Nephron progenitor cell (in vitro differentiated cells): Measurements from ENCODE around the gene GMIP.

Source experiments
- DNase-seq: peaks from one replicate; pipeline ENCODE4 v3.0.0; 2021
- H3K27ac Mint-ChIP-seq: 2 replicates; pipeline ENCODE4 v1.8.0; 2021; ENCODE audit warnings: mild to moderate bottlenecking, moderate library complexity, mixed read lengths
- H3K27me3 Mint-ChIP-seq: 2 replicates; pipeline ENCODE4 v1.8.0; 2021; ENCODE audit warnings: mild to moderate bottlenecking, low read depth, mixed read lengths; ENCODE audit not compliant: poor library complexity
- H3K36me3 Mint-ChIP-seq: 2 replicates; pipeline ENCODE4 v1.8.0; 2021; ENCODE audit warnings: low read depth, mixed read lengths
- H3K4me1 Mint-ChIP-seq: 2 replicates; pipeline ENCODE4 v1.8.0; 2021; ENCODE audit warnings: mixed read lengths
- H3K4me3 Mint-ChIP-seq: 2 replicates; pipeline ENCODE4 v1.8.0; 2021; ENCODE audit warnings: mild to moderate bottlenecking, moderate library complexity, mixed read lengths
- H3K9me3 Mint-ChIP-seq: 2 replicates; pipeline ENCODE4 v1.8.0; 2021; ENCODE audit warnings: mild to moderate bottlenecking, moderate library complexity, mixed read lengths
- CTCF ChIP-seq: fragments of 200-600 bp; sonication (generic); IDR thresholded peaks from 2 replicates; pipeline ENCODE4 v1.5.0; 2021; ENCODE audit warnings: antibody characterized with exemption

The GMIP gene

GRCh38 chr19:19623383-19623782, 20.1 kb downstream of the GMIP start:
- Mint-ChIP-seq H3K4me3 (no peak overlapping the region), H3K9me3 (no peaks in the 10 kb centered on the region), H3K27me3 (peaks cover 3% of the 10 kb centered on the region), H3K36me3 (peaks cover 24% of the 10 kb centered on the region), H3K27ac (peak overlapping the region; percentile 25), H3K4me1 (peaks cover 62% of the 10 kb centered on the region)
- DNase-seq = no peak
- no peak for TF ChIP-seq CTCF

- Mint-ChIP-seq H3K27ac (no peak overlapping the region), H3K4me3 (peak overlapping the region; percentile 15), H3K4me1 (peaks cover 65% of the 10 kb centered on the region), H3K9me3 (no peaks in the 10 kb centered on the region), H3K36me3 (peaks cover 18% of the 10 kb centered on the region), H3K27me3 (peaks cover 4% of the 10 kb centered on the region)
- TF ChIP-seq CTCF = no peak
- DNase-seq = no peak
These were observed 23.6 kb downstream of the GMIP start for GRCh38 chr19:19619849-19620210.

- H3K9me3 Mint-ChIP-seq = no peaks in the 10 kb centered on the region
- no peak overlapping the region for H3K27ac Mint-ChIP-seq
- TF ChIP-seq CTCF = no peak
- no peak for DNase-seq
- peaks cover 4% of the 10 kb centered on the region for H3K27me3 Mint-ChIP-seq
- peak overlapping the region; percentile 82 for H3K4me3 Mint-ChIP-seq
- H3K36me3 Mint-ChIP-seq = peaks cover 14% of the 10 kb centered on the region
- peaks cover 61% of the 10 kb centered on the region for H3K4me1 Mint-ChIP-seq
These were observed 24.1 kb downstream of the GMIP start for GRCh38 chr19:19619181-19619848.

GRCh38 chr19:19618219-19619051, 25.0 kb downstream of the GMIP start, which contains the start of gene PBX4:
PBX4 (minus strand) TSS chr19:19618687; CDS start chr19:19618629, 58 bp downstream.
- Mint-ChIP-seq H3K27ac (no peak within 1 kb of the TSS), H3K9me3 (no peaks in the 10 kb centered on the region), H3K27me3 (peaks cover 4% of the 10 kb centered on the region), H3K4me1 (peaks cover 58% of the 10 kb centered on the region), H3K36me3 (peaks cover 6% of the 10 kb centered on the region), H3K4me3 (peak within 1 kb of the TSS; percentile 82)
- no peak for TF ChIP-seq CTCF
- peak; percentile 99 for DNase-seq

GRCh38 chr19:19615086-19615485, 28.4 kb downstream of the GMIP start:
- H3K36me3 Mint-ChIP-seq = no peaks in the 10 kb centered on the region
- TF ChIP-seq CTCF = no peak
- H3K4me3 Mint-ChIP-seq = no peak overlapping the region
- H3K27ac Mint-ChIP-seq = no peak overlapping the region
- H3K27me3 Mint-ChIP-seq = peaks cover 4% of the 10 kb centered on the region
- peaks cover 49% of the 10 kb centered on the region for H3K4me1 Mint-ChIP-seq
- no peaks in the 10 kb centered on the region for H3K9me3 Mint-ChIP-seq
- no peak for DNase-seq
